Colonic mucosa (tissue), 4 donors: ENCODE measurements around the gene GPHA2. TPM values are rescaled to one million over a fixed set of nuclear protein-coding genes. Genes with fewer than 3 reads are reported as not detected.

Experiments
- DNase-seq: peaks from one replicate; pipeline ENCODE4 v3.0.0-alpha.2; 2020
- H3K27ac ChIP-seq: fragments of 200-600 bp; one replicate; pipeline ENCODE4 v1.8.0; 2021
- H3K27me3 ChIP-seq: fragments of 200-600 bp; one replicate; pipeline ENCODE4 v1.8.0; 2021
- H3K36me3 ChIP-seq: fragments of 200-600 bp; one replicate; pipeline ENCODE4 v1.8.0; 2021
- H3K4me1 ChIP-seq: fragments of 200-600 bp; one replicate; pipeline ENCODE4 v1.8.0; 2021; ENCODE audit warnings: mild to moderate bottlenecking
- H3K4me3 ChIP-seq: fragments of 200-600 bp; one replicate; pipeline ENCODE4 v1.8.0; 2021
- H3K9ac ChIP-seq, 2 donors: one replicate each; pipeline ENCODE4 v1.7.0; 2013; ENCODE audit warnings: control low read depth in 2 of 2, low read depth in 2 of 2, low read length in 2 of 2
- H3K9me3 ChIP-seq: fragments of 200-600 bp; one replicate; pipeline ENCODE4 v1.8.0; 2021
- intact Hi-C: fragments of 100-400 bp; cut with DNase I; formaldehyde crosslinking; loops from one replicate; pipeline ENCODE4 v1.14.1; 2022
- total RNA-seq, 2 donors: library from RNA; stranded (reverse); fragmentation: NEBNext Ultra II Directional in 1 of 2; extraction: Animal tissue kit (Norgen Biotek cat#: 25700) in 1 of 2; gene quantifications; one replicate each; pipeline ENCODE4 v1.2.1, GENCODE V29; 2021
- TF ChIP-seq, protein P1 (sequence below): fragments of 200-600 bp; IDR thresholded peaks from one replicate; pipeline ENCODE4 v1.8.0; 2022; ENCODE audit warnings: antibody characterized with exemption, mild to moderate bottlenecking
- donor health status: healthy.
- donor health status: DM: no; HTN: no; CAD: no.
- donor health status: DM: no; HTN: no; CAD: no.

The GPHA2 gene
- total RNA-seq, 2 donors from 2014 or later, result not detected

DNA sequence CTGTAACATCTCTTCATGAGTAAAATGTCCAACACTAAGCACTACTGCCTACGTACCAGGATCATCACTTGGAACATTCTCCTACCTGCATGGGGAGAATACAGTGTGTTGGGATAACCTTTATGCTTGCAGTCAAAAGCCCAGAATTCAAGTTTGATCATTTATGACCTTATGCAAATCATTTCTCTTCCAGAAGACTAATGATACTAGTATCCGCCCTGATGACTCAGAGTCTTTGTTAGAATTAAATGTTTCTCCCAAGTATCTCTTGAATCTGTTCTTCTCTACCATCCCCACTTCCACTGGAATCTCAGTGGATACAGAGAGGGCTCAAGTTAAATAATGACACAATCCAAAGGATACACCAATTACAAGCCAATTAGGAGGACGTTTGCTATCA, 23.8 kb upstream of the GPHA2 start:
- H3K9me3 ChIP-seq, result no peaks in the 10 kb centered on the region

DNA sequence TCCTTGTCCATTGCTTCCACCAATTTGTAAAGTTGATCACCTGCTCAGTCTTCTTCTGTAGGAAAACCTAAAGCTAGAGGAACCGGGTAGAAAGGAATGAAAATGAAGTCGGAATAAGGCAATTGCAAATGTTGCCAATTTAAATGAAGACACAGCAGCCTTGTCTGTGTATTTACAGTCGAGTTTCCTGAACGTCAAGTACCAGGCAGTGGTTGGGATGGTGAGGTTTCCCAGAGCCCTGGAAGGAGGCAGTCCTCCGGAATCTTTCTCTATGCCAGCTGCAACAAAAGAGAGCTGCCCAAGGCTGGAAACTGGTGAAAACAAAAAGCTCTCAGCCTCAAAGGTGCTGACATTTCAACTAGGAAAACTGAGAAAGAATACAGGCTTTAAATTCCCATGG, 18.5 kb upstream of the GPHA2 start:
- TF ChIP-seq, protein P1, sequence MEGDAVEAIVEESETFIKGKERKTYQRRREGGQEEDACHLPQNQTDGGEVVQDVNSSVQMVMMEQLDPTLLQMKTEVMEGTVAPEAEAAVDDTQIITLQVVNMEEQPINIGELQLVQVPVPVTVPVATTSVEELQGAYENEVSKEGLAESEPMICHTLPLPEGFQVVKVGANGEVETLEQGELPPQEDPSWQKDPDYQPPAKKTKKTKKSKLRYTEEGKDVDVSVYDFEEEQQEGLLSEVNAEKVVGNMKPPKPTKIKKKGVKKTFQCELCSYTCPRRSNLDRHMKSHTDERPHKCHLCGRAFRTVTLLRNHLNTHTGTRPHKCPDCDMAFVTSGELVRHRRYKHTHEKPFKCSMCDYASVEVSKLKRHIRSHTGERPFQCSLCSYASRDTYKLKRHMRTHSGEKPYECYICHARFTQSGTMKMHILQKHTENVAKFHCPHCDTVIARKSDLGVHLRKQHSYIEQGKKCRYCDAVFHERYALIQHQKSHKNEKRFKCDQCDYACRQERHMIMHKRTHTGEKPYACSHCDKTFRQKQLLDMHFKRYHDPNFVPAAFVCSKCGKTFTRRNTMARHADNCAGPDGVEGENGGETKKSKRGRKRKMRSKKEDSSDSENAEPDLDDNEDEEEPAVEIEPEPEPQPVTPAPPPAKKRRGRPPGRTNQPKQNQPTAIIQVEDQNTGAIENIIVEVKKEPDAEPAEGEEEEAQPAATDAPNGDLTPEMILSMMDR, result no peak
- Histone ChIP-seq H3K4me3 (no peak overlapping the region), H3K4me1 (no peaks in the 10 kb centered on the region), H3K9ac (no peak overlapping the region), H3K36me3 (no peaks in the 10 kb centered on the region), H3K9me3 (no peaks in the 10 kb centered on the region), H3K27ac (no peak overlapping the region), H3K27me3 (no peaks in the 10 kb centered on the region)
- intact Hi-C loops, result no loop called here
- DNase-seq, result no peak

More for the DNA sequence above, 23.8 kb upstream of the GPHA2 start:
- no peaks in the 10 kb centered on the region for H3K27me3 ChIP-seq
- no peaks in the 10 kb centered on the region for H3K36me3 ChIP-seq
- H3K27ac ChIP-seq, result no peak overlapping the region
- no peak for DNase-seq
- H3K9ac ChIP-seq, result no peak overlapping the region
- intact Hi-C loops, result no loop called here
- no peaks in the 10 kb centered on the region for H3K4me1 ChIP-seq
- no peak overlapping the region for H3K4me3 ChIP-seq
- TF ChIP-seq, protein P1, result no peak

DNA sequence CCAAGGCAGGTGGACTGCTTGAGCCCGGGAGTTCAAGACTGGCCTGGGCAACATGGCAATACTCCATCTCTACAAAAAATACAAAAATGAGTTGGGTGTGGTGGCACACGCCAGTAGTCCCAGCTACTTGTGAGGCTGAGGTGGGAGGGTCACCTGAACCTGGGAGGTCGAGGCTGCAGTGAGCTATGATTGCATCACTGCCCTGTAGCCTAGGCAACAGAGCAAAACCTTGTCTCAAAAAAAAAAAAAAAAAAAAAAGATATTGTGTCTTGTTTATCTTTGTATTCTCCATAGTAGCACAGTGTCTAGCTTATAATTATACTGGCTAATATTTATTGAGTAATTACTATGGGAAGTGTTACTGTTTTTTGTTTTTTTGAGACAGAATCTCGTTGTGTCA, 15.8 kb upstream of the GPHA2 start:
- no peak for DNase-seq
- TF ChIP-seq, protein P1, result no peak
- H3K4me3 ChIP-seq, result no peak overlapping the region
- H3K9me3 ChIP-seq, result no peaks in the 10 kb centered on the region
- H3K4me1 ChIP-seq, result no peaks in the 10 kb centered on the region
- intact Hi-C loops, result no loop called here
- H3K27ac ChIP-seq, result no peak overlapping the region
- H3K27me3 ChIP-seq, result no peaks in the 10 kb centered on the region
- no peak overlapping the region for H3K9ac ChIP-seq
- no peaks in the 10 kb centered on the region for H3K36me3 ChIP-seq

DNA sequence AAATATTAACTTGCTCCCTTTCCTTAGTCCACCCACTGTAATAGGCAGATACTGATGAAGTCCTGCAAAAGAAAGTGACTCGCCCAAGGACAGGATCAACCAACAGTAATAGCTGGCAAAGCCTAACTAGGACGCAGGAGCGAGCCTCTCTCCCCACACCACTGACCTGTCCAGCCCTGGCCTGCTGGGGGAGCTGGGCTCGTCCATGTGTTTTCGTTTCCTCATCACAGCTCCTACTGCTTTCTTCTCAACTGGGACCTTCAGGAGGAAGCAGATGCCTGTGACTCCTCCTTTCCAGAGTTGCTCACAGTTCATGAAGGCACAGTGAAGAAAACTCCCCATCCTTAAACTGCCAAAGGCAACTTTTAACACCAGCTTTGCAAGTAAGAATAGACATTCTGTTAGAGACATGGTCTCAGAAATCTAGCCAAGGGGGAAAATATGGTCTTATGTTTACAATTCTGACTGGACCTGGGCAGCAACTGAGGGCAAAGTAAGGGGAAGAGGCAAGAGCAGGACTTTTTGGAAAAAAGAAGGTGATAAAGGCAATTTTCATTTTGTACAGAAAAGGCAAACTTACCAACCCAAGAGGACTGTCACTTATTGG, 11.6 kb upstream of the GPHA2 start:
- Histone ChIP-seq H3K9me3 (no peaks in the 10 kb centered on the region), H3K27ac (no peak overlapping the region), H3K9ac (no peak overlapping the region), H3K27me3 (no peaks in the 10 kb centered on the region), H3K4me1 (no peaks in the 10 kb centered on the region), H3K4me3 (no peak overlapping the region), H3K36me3 (no peaks in the 10 kb centered on the region)
- TF ChIP-seq, protein P1, result no peak
- intact Hi-C loops, result no loop called here
- no peak for DNase-seq

DNA sequence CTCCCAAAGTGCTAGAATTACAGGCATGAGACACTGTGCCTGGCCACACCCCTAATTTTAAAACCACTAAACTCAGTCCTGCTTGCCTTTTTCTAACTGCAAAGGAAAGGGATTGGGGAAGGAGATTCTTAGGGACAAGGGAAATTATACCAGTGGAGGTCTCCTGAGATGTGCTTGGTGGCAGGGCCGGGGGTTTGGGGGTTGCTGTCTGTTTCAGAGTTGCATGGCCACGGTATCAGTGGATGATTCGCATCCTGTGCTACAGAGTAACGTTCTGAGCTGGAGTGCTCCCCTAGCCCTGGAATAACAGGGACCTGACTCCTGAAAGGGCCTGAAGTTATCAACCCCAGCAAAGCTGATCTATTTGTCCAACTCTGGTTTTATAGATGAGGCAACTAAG, 846 bp upstream of the GPHA2 start:
- no peaks in the 10 kb centered on the region for H3K27me3 ChIP-seq
- H3K27ac ChIP-seq, result no peak overlapping the region
- TF ChIP-seq, protein P1, result no peak
- no peaks in the 10 kb centered on the region for H3K4me1 ChIP-seq
- DNase-seq, result no peak
- H3K4me3 ChIP-seq, result no peak overlapping the region
- no peak overlapping the region for H3K9ac ChIP-seq
- no peaks in the 10 kb centered on the region for H3K36me3 ChIP-seq
- intact Hi-C loops, result loop anchor here (10.0 kb wide), 1 partner anchor 48 kb away; no protein-coding TSS in a partner anchor
- no peaks in the 10 kb centered on the region for H3K9me3 ChIP-seq
